HPDE6-E6E7 (cell line): ENCODE measurements around the gene DCUN1D2.

Source experiments
- DNase-seq: peaks from one replicate; pipeline ENCODE4 v3.0.0; 2011; ENCODE audit warnings: missing footprints; ENCODE audit errors: extremely low spot score

Gene DCUN1D2

GRCh38 chr13:113423520-113424163 is 66.9 kb downstream of the DCUN1D2 start:
- DNase-seq = no peak

GRCh38 chr13:113422807-113423519 is 67.5 kb downstream of the DCUN1D2 start:
- no peak for DNase-seq

GRCh38 chr13:113421673-113422270 is 68.7 kb downstream of the DCUN1D2 start:
- no peak for DNase-seq

- no peak for DNase-seq
These were observed 69.5 kb downstream of the DCUN1D2 start for GRCh38 chr13:113420833-113421600.

GRCh38 chr13:113420232-113420631 is 70.3 kb downstream of the DCUN1D2 start:
- no peak for DNase-seq

- no peak for DNase-seq
These were observed 70.8 kb downstream of the DCUN1D2 start for GRCh38 chr13:113419531-113420193.

- no peak for DNase-seq
These were observed 71.8 kb downstream of the DCUN1D2 start for GRCh38 chr13:113418722-113419049.

GRCh38 chr13:113417836-113418721 is 72.4 kb downstream of the DCUN1D2 start:
- DNase-seq = no peak

GRCh38 chr13:113417008-113417751 is 73.3 kb downstream of the DCUN1D2 start:
- no peak for DNase-seq

- DNase-seq = no peak
These were observed 74.7 kb downstream of the DCUN1D2 start for GRCh38 chr13:113415825-113416224.

- no peak for DNase-seq
These were observed 75.5 kb downstream of the DCUN1D2 start for GRCh38 chr13:113415032-113415431.

- no peak for DNase-seq
These were observed 76.2 kb downstream of the DCUN1D2 start for GRCh38 chr13:113414335-113414734.

GRCh38 chr13:113413898-113414282 is 76.6 kb downstream of the DCUN1D2 start:
- DNase-seq = no peak

GRCh38 chr13:113413178-113413897 is 77.2 kb downstream of the DCUN1D2 start:
- no peak for DNase-seq

GRCh38 chr13:113412440-113412839 is 78.1 kb downstream of the DCUN1D2 start:
- no peak for DNase-seq

GRCh38 chr13:113411216-113412023 is 79.1 kb downstream of the DCUN1D2 start:
- DNase-seq = no peak

- DNase-seq = no peak
These were observed 79.9 kb downstream of the DCUN1D2 start for GRCh38 chr13:113410472-113411201.

GRCh38 chr13:113408562-113408961 is 81.9 kb downstream of the DCUN1D2 start:
- DNase-seq = no peak
